CD14-positive monocyte (primary cell): ENCODE data around the gene COX6B1. TPM values are rescaled to one million over a fixed set of nuclear protein-coding genes. Genes with fewer than 3 reads are reported as not detected.

Experiments used
- DNase-seq, 3 donors: peaks; one replicate each; pipeline ENCODE4 v3.0.0-alpha.2; 2011 to 2022
- H2AFZ ChIP-seq: 2 replicates; pipeline ENCODE4 v1.6.0; 2012; ENCODE audit warnings: mild to moderate bottlenecking, low read depth, low read length, inconsistent platforms; ENCODE audit not compliant: insufficient read depth, poor library complexity, severe bottlenecking
- H3K27ac ChIP-seq, 2 donors: 1 replicate in 1 of 2; 2 replicates in 1 of 2; pipeline ENCODE4 v1.5.1; 2012 to 2013; ENCODE audit warnings: low read length in 2 of 2, control low read depth in 1 of 2, inconsistent platforms in 1 of 2, low read depth in 1 of 2, mild to moderate bottlenecking in 1 of 2
- H3K27me3 ChIP-seq, 2 donors: one replicate each; pipeline versions ENCODE4 v1.6.0 to v1.6.1; 2011 to 2013; ENCODE audit warnings: low read length in 2 of 2; ENCODE audit not compliant: control insufficient read depth in 2 of 2, insufficient read depth in 2 of 2
- H3K36me3 ChIP-seq, 2 donors: replicated peaks in 1 of 2; 1 replicate in 1 of 2; 2 replicates in 1 of 2; pipeline versions ENCODE4 v1.5.1 to v1.6.1; 2012 to 2013; ENCODE audit warnings: low read length in 2 of 2, control low read depth in 1 of 2, inconsistent platforms in 1 of 2, mild to moderate bottlenecking in 1 of 2; ENCODE audit not compliant: insufficient read depth in 2 of 2, control insufficient read depth in 1 of 2
- H3K4me1 ChIP-seq, 2 donors: 1 replicate in 1 of 2; 2 replicates in 1 of 2; pipeline versions ENCODE4 v1.5.1 to v1.6.1; 2012 to 2013; ENCODE audit warnings: low read length in 2 of 2, control low read depth in 1 of 2, inconsistent platforms in 1 of 2, mild to moderate bottlenecking in 1 of 2, moderate library complexity in 1 of 2; ENCODE audit not compliant: insufficient read depth in 2 of 2, control insufficient read depth in 1 of 2
- H3K4me2 ChIP-seq: replicated peaks from 2 replicates; pipeline ENCODE3; 2012; ENCODE audit warnings: low read length, moderate library complexity, mild to moderate bottlenecking; ENCODE audit not compliant: poor library complexity, severe bottlenecking; ENCODE audit errors: extremely low read depth
- H3K4me3 ChIP-seq, 3 experiments: fragments of 200-600 bp in 1 of 3; sonication (generic) in 1 of 3; replicated peaks in 1 of 3; 1 replicate in 2 of 3; 2 replicates in 1 of 3; pipeline ENCODE4 v1.5.1; 2011 to 2013; ENCODE audit warnings: low read length in 3 of 3, mild to moderate bottlenecking in 3 of 3, control low read depth in 2 of 3, low read depth in 2 of 3, inconsistent platforms in 1 of 3, moderate library complexity in 1 of 3
- H3K79me2 ChIP-seq: 2 replicates; pipeline ENCODE4 v1.6.0; 2012; ENCODE audit warnings: mild to moderate bottlenecking, control low read depth, inconsistent platforms, low read length, moderate library complexity; ENCODE audit not compliant: insufficient read depth
- H3K9ac ChIP-seq: 2 replicates; pipeline ENCODE4 v1.6.0; 2017; ENCODE audit warnings: low read length, mild to moderate bottlenecking; ENCODE audit not compliant: insufficient read depth, poor library complexity, severe bottlenecking
- H3K9me3 ChIP-seq, 2 donors: replicated peaks in 1 of 2; 1 replicate in 1 of 2; 2 replicates in 1 of 2; pipeline versions ENCODE4 v1.5.1 to v1.6.1; 2012 to 2013; ENCODE audit warnings: low read length in 2 of 2, control low read depth in 1 of 2; ENCODE audit not compliant: control insufficient read depth in 1 of 2, insufficient read depth in 1 of 2
- H4K20me1 ChIP-seq: 2 replicates; pipeline ENCODE4 v1.6.0; 2012; ENCODE audit warnings: mild to moderate bottlenecking, low read length, control low read depth, moderate library complexity; ENCODE audit not compliant: insufficient read depth
- H3K27ac Mint-ChIP-seq, 7 donors: one replicate each; pipeline ENCODE4 v1.8.0; 2020; ENCODE audit warnings: mild to moderate bottlenecking in 7 of 7, mixed read lengths in 7 of 7, moderate library complexity in 6 of 7, inconsistent platforms in 2 of 7
- H3K27me3 Mint-ChIP-seq, 3 donors: one replicate each; pipeline ENCODE4 v1.8.0; 2021 to 2022; ENCODE audit warnings: low read depth in 3 of 3, mild to moderate bottlenecking in 3 of 3, mixed read lengths in 3 of 3, moderate library complexity in 3 of 3, inconsistent platforms in 1 of 3
- H3K36me3 Mint-ChIP-seq, 2 donors: one replicate each; pipeline ENCODE4 v1.8.0; 2020; ENCODE audit warnings: mixed read lengths in 2 of 2, inconsistent platforms in 1 of 2, mild to moderate bottlenecking in 1 of 2
- H3K4me1 Mint-ChIP-seq: one replicate; pipeline ENCODE4 v1.8.0; 2020; ENCODE audit warnings: mild to moderate bottlenecking, mixed read lengths
- H3K4me3 Mint-ChIP-seq, 2 donors: one replicate each; pipeline ENCODE4 v1.8.0; 2020; ENCODE audit warnings: mild to moderate bottlenecking in 2 of 2, mixed read lengths in 2 of 2, moderate library complexity in 1 of 2
- H3K9me3 Mint-ChIP-seq, 7 donors: one replicate each; pipeline ENCODE4 v1.8.0; 2020 to 2022; ENCODE audit warnings: mixed read lengths in 7 of 7, mild to moderate bottlenecking in 6 of 7, moderate library complexity in 6 of 7, inconsistent platforms in 2 of 7
- CTCF ChIP-seq: fragments of 200-600 bp; IDR thresholded peaks from one replicate; pipeline ENCODE4 v1.8.0; 2022; ENCODE audit warnings: antibody characterized with exemption, mild to moderate bottlenecking
- WGBS: methylation state at CpG from one replicate; pipeline ENCODE4 v1.1.5; 2013; ENCODE audit warnings: missing lambda C conversion rate; ENCODE audit not compliant: insufficient coverage; 5-methylcytosine and 5-hydroxymethylcytosine counted together
- intact Hi-C, 2 donors: fragments of 100-400 bp; cut with micrococcal nuclease; formaldehyde crosslinking; loops; one replicate each; pipeline versions ENCODE4 v1.15.0 to v1.15.1; 2023
- polyA plus RNA-seq, 3 donors: library from polyadenylated mRNA; depleted of rRNA in 1 of 3; unstranded in 2 of 3; stranded (reverse) in 1 of 3; fragments of 300-500 nt in 2 of 3; fragments of >200 nt in 1 of 3; fragmentation: Illumina TruSeq in 2 of 3; gene quantifications; 1 replicate in 2 of 3; 2 replicates in 1 of 3; pipeline ENCODE4 v1.2.3, GENCODE V29; 2012 to 2021

COX6B1 gene
- polyA plus RNA-seq, 3 donors, result 611 to 948 (median 825) TPM

- Histone ChIP-seq H3K27me3 (no peaks in the 10 kb centered on the region), H3K36me3 (no peaks in the 10 kb centered on the region), H2AFZ (no peak overlapping the region), H4K20me1 (no peaks in the 10 kb centered on the region), H3K27ac (no peak overlapping the region), H3K79me2 (no peaks in the 10 kb centered on the region), H3K4me2 (no peak overlapping the region), H3K9ac (no peak overlapping the region), H3K4me3 (no peak overlapping the region), H3K9me3 (no peaks in the 10 kb centered on the region), H3K4me1 (no peaks in the 10 kb centered on the region)
- peak; percentile 72 to 82 (median 78) for DNase-seq
- TF ChIP-seq CTCF, result peak; percentile 95
- Mint-ChIP-seq H3K9me3 (peaks cover 0 to 5% (median 2%) of the 10 kb centered on the region in 7 donors), H3K4me3 (no peak overlapping the region), H3K27ac (peak overlapping the region in 1 of 7 donors; percentile 40), H3K4me1 (no peaks in the 10 kb centered on the region), H3K27me3 (peaks cover 2 to 10% (median 8%) of the 10 kb centered on the region in 3 donors), H3K36me3 (no peaks in the 10 kb centered on the region)
- 0% methylated on average over 2 of the region's 8 CpGs for WGBS
- intact Hi-C loops, result loop anchor here (1.0 to 5.0 kb wide), 2 partner anchors 22 to 238 kb away; no protein-coding TSS in a partner anchor
Observed at GRCh38 chr19:35693835-35694599, 45.9 kb downstream of the COX6B1 start.

GRCh38 chr19:35695895-35696422 lies 47.8 kb downstream of the COX6B1 start:
- intact Hi-C loops, result no loop called here
- no peaks in the 10 kb centered on the region for H3K4me1 Mint-ChIP-seq

More at GRCh38 chr19:35695895-35696422, 47.8 kb downstream of the COX6B1 start:
- Histone ChIP-seq H2AFZ (no peak overlapping the region), H3K79me2 (no peaks in the 10 kb centered on the region), H3K27ac (no peak overlapping the region), H4K20me1 (no peaks in the 10 kb centered on the region), H3K4me3 (no peak overlapping the region), H3K4me2 (no peak overlapping the region), H3K36me3 (no peaks in the 10 kb centered on the region), H3K9me3 (no peaks in the 10 kb centered on the region), H3K4me1 (no peaks in the 10 kb centered on the region), H3K27me3 (no peaks in the 10 kb centered on the region), H3K9ac (no peak overlapping the region)
- TF ChIP-seq CTCF, result no peak
- Mint-ChIP-seq H3K27me3 (peaks cover 4 to 12% (median 9%) of the 10 kb centered on the region in 3 donors), H3K36me3 (no peaks in the 10 kb centered on the region), H3K4me3 (no peak overlapping the region), H3K27ac (no peak overlapping the region), H3K9me3 (no peaks in the 10 kb centered on the region)
- WGBS, result 100% methylated on average over 1 of the region's 2 CpGs
- DNase-seq, result no peak
